Activated CD8-positive, alpha-beta memory T cell treated with anti-CD3 and anti-CD28 coated beads for 4 hours (primary cell): ENCODE data around the gene ZNF384.
"Not testable (repeated sequence)": the region's sequence is repeated elsewhere in the genome, so short reads cannot be mapped to it uniquely, and the experiment has no call there.

Experiments
- DNase-seq, 2 donors: peaks; one replicate each; pipeline ENCODE4 v3.0.0-alpha.2; 2020; ENCODE audit warnings: low read depth in 2 of 2

The ZNF384 gene

DNA sequence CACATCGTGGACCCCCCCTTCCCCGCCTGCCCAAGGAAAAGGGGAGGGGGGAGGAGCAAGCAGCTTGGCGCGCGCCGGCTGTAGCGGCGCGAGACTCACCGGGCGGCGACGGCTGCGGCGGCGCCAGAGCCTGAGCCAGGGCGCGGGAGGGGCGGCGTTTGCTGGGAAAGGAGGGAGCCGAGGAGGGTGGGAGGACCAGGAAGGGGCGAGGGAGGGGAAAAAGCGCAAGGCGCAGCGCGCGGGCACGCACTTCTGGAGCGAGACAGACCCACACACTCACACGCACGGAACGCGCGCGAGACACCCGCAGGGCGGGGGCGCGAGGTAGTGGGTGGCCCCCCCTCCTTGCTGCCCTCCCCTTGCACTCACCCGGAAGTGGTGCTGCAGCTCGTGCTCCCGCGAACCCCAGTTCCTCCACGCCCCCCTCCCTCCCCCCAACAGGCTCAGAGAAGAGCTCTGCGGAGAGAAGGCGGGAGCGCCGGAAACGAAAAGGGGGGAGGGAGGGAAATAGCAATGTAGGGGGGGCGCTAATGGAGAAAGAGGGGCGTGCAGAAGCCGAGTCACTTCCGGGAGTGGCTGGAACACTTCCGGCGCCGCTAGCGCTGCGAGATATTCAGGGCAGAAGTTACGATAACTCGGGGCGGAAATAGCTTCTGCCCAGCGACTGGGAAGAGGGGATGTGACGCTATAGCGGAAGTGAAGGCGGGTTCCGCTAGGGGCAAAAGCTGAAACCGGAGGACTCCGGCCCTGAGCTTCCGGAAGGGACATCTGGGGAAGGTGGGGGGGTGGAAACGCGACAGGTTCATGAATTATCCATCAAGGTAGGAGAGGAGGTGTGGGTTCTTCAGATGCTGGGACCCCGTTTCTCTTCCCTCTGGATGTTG lies at the start of gene ZNF384:
TSS of gene ZNF384 (minus strand) at position 377 of the 884 bp plus-strand sequence. CDS start 9,855 bp downstream, outside the sequence.
- DNase-seq: peak; percentile 92 to 94

DNA sequence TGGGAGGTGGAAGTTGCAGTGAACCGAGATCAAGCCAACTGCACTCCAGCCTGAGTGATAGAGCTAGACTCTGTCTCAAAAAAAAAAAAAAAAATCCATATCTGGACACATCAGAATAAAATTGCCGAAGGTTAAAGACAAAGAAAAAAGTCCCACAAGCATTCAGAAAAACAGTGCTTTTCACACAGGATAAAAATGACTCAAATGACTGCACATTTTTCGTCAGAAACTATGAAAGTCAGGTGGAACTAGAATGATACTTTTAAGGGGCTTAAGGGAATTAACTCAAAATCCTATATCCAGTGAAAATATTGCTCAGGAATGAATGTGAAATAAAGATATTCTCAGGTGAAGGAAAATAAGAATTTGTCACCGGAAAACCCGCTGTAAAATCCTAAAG lies 47.6 kb upstream of the ZNF384 start:
- DNase-seq: no peak

DNA sequence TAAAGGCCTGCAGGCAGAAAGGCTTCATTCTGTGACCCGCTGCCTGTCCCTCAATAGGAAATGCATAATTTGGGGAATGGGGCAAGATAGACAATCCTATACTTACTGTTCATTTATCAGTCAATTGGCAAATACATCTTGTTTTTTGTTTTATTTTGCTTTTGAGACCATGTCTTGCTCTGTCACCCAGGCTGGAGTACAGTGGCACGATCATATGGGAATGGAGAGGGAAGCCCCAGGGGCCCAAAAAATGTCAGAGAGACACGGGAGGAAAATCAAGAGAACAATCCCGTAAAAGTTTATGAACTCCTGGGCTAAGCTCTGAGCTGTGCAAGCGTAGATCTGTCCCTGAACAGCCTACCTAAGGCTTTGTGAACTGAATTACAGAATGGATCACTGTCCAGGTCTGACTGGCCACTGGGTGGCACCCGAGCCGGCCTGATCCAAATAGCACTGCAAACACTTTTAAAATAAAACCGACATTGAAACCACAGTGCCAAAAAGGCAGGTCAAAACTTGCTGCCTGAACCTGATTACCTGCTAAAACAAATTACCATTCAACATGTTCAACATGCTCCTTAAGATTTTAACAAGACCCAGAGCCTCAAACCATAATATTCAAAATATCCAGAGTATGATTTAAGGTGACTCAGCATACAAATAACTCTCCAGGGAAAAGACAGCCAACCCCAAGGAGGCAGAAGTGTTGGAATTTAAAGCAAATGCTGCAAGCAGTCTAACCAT lies 46.4 kb upstream of the ZNF384 start:
- DNase-seq: no peak

DNA sequence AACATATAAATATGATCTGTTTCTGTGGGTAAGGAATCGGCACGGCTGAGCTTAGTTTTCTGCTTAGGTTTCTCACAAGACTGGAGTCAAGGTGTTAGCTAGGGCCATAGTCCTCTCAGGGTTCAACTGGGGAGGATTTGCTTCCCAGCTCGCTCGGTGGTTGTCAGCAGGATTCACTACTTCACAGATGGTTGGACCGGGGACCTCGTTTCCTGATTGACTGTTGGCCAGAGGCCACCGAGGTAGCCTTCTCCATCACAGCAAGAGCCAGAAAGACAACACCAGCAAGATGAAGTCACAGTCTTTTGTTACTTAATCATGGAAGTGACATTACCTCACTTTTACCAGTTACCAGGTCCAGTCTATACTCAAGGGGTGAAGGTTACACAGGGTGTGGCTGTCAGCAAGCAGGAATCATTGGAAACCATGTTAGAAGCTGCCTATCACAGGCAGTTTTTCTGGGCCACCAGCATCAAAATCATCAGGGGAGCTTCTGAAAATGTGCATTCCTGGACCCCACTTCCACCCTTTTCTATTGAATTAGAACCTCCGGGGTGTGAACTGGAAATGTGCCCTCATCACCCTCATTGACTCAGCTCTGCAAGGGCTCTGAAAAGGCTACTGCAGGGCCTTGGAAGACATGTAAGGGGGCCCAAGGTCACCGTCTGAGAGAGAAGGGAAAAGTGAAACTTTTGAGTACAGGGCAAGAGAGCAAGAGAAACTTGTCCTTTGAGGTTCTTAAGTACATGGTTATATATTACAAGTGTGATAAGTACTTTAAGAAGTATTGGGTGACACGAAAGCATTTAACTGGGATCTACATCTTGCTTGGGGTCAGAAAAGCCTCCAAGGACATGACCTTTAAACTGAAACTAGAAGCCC lies 45.6 kb upstream of the ZNF384 start:
- DNase-seq: no peak

DNA sequence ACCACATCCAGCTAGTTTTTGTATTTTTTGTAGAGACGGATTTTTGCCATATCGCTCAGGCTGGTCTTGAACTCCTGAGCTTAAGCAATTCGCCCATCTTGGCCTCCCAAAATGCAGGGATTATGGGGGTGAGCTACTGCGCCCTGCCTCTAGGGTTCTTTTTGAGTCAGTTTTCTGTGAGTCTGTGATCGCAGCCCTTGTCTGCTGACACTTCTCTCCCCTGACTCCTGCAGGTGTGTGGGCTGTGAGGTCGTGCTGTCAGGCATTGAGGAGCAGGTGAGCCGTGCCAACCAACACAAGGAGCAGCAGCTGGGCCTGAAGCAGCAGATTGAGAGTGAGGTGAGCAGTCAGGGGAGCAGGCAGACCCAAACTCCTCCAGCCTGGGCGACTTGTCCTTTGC lies 41.0 kb upstream of the ZNF384 start:
- DNase-seq: no peak

DNA sequence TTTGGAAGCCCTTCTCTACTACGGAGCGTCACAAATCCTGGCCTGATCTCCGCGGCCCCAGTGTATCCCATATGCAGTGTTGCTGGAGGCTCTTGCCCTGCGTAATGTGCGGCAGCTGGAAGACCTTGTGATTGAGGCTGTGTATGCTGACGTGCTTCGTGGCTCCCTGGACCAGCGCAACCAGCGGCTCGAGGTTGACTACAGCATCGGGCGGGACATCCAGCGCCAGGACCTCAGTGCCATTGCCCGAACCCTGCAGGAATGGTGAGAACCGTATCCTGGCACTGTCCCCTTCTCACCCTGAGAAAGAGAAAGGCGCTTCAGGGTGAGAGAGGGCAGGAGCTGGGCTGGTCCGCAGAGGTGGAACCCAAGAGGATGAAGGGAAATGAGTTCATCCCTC lies 40.0 kb upstream of the ZNF384 start:
- no peak for DNase-seq

DNA sequence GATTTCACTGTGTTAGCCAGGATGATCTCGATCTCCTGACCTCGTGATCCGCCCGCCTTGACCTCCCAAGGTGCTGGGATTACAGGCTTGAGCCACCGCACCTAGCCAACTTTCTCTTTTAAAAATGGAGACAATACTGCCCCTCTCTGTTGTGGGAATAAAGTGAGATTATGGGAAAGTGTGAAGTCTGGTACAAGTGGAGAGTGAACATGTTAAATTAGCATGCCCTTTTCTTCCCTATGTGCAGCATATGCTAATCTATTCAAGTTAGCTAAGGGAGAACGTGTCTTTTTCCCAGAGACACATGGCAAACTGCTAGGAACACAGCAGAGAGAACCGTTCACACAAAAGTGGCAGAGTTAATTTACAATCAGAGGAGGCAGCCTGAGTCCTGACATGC lies 36.2 kb upstream of the ZNF384 start:
- no peak for DNase-seq

DNA sequence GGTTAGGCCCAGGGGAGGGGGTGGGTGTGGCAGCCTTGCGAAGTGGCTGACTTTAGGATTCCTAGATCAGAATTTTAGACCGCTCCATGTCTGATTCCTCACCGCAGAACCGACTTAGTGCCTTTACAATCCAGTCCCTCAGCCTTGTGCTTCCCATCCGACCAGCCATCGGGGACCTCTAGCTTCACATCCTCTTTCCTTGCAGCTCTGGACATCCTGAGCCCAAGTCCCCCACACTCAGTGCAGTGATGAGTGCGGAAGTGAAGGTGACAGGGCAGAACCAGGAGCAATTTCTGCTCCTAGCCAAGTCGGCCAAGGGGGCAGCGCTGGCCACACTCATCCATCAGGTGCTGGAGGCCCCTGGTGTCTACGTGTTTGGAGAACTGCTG lies 35.2 kb upstream of the ZNF384 start:
- DNase-seq: no peak

DNA sequence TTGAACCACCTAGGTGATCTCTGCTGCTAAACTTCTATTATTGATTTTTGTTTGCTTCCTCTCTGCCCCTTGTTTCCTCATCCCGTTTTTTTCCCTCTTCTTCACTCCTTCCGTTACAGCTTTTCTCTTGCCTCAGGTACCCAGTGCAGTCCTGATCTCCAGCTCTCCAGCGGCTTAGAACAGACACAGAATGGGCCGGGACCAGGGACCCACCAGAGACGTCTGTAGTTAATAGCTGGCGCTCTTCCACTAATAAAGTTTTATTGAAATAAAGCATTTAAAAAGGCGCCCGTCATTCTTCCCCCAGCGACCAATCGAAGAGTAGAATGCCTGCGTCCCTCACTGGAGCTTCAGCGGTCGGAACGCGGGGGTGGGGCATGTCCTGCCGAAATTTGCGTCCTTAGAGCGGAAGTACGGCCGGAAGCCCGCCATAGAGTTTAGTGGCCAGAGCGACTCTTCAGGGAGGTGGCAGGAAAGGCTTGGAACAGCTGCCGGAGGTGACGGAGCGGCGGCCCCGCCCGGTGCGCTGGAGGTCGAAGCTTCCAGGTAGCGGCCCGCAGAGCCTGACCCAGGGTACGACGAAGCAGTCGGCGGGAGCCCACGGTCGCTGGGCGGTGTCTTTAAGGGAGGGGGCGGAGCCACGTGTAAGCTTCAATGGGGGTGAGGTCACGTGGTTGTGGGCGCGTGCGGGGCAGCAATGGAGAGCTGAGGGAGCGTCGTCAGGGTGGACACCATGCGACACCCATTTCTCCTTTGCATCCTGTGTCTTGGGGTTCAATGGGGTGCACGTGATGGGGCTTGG lies 34.6 kb upstream of the ZNF384 start, which contains the start of gene COPS7A:
TSS of gene COPS7A (plus strand) at position 440 of the 802 bp plus-strand sequence. CDS start 611 bp downstream, outside the sequence.
- peak; percentile 77 to 88 for DNase-seq

DNA sequence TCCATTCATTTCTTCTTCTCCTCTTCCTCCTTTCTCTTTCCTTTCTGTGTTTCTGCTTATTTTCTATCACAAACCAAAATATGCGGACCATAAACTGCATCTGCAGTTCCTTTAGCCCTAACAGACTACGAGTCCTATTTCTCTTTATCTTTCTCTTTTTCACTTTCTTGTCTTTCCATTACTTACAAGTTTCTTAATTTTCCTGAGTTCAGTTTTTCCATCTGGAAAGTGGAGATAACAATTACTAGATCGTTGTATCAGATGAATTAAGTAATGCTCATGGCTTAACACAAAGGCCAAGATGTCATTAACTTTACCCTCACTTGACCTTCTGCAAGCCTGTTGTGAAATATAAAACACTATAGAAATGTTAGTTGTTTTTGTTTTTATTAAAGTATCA lies 33.7 kb upstream of the ZNF384 start:
- DNase-seq: no peak

DNA sequence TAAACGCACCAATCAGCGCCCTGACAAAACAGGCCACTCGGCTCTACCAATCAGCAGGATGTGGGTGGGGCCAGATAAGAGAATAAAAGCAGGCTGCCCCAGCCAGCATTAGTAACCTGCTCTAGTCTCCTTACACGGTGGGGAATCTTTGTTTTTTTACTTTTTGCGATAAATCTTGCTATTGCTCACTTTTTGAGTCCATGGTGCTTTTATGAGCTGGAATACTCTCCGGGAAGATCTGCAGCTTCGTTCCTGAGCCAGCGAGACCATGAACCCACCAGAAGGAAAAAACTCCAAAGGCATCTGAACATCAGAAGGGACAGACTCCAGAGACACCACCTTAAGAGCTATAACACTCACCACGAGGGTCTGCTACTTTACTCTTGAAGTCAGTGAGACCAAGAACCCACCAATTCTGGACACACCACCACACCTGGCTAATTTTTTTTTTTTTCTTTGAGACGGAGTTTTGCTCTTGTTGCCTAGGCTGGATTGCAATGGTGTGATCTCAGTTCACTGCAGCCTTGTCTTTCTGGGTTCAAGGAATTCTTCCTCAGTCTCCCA lies 27.8 kb upstream of the ZNF384 start:
- DNase-seq: no peak

DNA sequence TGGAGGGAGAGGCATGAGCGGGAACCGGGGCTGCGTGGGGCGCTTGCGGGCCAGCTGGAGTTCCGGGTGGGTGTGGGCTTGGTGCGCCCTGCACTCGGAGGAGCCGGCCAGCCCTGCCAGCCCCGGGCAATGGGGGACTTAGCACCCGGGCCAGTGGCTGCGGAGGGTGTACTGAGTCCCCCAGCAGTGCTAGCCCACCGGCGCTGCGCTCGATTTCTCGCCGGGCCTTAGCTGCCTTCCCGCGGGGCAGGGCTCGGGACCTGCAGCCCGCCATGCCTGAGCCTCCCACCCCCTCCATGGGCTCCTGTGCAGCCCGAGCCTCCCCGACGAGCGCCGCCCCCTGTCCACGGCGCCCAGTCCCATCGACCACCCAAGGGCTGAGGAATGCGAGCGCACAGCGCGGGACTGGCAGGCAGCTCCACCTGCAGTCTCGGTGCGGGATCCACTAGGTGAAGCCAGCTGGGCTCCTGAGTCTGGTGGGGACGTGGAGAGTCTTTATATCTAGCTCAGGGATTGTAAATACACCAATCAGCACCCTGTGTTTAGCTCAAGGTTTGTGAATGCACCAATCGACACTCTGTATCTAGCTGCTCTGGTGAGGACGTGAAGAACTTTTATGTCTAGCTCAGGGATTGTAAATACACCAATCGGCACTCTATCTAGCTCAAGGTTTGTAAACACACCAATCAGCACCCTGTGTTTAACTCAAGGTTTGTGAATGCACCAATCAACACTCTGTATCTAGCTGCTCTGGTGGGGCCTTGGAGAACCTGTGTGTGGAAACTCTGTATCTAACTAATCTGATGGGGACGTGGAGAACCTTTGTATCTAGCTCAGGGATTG lies 27.1 kb upstream of the ZNF384 start:
- DNase-seq: not testable (repeated sequence)

DNA sequence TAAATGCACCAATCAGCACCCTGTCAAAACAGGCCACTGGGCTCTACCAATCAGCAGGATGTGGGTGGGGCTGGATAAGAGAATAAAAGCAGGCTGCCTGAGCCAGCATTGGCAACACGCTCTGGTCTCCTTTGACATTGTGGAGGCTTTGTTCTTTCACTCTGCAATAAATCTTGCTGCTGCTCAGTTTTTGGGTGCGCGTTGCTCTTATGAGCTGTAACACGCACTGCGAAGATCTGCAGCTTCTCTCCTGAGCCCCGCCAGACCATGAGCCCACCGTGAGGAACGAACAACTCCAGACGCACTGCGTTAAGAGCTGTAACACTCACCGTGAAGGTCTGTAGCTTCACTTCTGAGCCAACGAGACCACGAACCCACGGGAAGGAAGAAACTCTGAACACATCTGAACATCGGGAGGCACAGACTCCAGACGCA lies 19.8 kb upstream of the ZNF384 start:
- no peak for DNase-seq

DNA sequence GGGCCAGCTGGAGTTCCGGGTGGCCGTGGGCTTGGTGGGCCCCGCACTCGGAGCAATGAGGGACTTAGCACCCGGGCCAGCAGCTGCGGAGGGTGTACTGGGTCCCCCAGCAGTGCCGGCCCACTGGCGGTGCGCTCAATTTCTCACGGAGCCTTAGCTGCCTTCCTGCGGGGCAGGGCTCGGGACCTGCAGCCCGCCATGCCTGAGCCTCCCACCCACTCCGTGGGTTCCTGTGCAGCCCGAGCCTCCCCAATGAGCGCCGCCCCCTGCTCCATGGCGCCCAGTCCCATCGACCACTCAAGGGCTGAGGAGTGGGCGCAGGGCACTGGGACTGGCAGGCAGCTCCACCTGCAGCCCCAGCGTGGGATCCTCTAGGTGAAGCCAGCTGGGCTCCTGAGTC lies 19.2 kb upstream of the ZNF384 start:
- not testable (repeated sequence) for DNase-seq

DNA sequence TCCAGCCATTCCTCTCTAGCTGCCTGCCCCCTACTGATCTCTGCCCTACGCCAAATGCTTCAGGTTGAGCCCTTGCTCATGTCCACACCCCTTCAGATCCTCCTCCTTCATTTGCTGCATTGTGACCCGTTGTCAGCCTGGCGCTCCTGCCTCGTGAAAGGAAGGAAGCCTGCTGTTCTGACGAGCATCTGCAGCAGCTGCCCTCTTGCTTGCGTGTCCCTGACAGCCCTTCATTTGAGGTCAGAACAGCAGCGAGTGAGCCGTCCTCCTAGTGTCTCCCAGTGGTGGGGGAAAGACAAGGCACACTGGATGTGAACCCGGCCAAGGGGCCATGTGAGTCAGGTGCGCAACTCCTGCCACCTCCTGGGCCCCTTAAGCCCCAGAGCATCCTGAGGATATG lies 14.5 kb upstream of the ZNF384 start:
- no peak for DNase-seq

DNA sequence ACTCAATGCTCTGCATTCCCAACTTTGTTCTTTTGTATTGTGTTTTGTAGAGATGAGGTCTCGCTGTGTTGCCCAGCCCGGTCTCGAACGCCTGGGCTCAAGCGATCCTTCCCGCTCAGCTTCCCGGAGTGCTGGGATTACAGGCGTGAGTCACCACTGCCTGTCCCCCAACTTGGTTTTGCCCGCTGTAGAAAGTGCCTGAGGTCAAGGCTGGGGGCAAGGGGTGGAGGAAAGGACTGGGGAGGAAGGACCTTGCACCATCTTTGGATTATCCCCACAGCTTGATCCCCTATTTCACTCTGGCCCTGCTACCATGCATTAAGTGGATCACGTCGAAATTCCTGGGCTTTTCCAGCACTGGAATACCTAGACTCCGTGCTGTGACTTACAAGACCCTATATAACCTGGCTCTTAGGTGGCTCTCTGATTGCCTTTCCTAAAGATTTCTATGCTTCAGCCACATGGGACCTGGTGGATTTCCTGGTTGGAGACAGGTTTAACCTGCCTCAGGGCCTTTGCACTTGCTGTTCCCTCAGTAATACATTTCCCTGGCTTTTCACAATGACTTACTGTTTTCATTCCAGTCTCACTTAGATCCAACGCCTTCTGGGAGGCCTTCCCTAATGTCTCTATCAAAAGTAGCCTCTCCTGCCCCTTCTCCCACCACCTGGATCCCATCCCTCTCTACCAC lies 12.0 kb upstream of the ZNF384 start:
- no peak for DNase-seq

DNA sequence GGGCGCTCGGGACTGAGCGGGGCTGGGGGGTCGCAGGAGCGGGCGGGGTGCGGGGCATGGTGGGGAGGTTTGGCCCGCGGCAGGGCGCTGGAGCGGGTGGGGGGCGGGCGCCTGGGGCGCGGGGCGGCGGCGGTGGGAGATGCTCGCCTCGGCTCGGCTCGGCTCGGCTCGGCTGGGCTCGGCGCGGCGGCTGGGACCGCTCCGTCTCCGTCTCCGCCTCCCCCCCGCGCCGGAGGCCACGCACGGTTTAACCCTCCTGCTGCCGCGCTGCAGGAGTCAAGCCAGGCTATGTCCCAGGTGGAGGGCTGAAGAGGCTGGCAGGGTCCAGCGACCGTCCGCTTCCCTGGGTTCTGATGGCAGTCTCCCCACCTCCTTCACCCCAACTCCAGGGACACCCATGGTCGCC lies 11.5 kb upstream of the ZNF384 start, which contains the start of gene PIANP:
TSS of gene PIANP (minus strand) at position 170 of the 406 bp plus-strand sequence. CDS start 2,754 bp downstream, outside the sequence.
- DNase-seq: no peak

DNA sequence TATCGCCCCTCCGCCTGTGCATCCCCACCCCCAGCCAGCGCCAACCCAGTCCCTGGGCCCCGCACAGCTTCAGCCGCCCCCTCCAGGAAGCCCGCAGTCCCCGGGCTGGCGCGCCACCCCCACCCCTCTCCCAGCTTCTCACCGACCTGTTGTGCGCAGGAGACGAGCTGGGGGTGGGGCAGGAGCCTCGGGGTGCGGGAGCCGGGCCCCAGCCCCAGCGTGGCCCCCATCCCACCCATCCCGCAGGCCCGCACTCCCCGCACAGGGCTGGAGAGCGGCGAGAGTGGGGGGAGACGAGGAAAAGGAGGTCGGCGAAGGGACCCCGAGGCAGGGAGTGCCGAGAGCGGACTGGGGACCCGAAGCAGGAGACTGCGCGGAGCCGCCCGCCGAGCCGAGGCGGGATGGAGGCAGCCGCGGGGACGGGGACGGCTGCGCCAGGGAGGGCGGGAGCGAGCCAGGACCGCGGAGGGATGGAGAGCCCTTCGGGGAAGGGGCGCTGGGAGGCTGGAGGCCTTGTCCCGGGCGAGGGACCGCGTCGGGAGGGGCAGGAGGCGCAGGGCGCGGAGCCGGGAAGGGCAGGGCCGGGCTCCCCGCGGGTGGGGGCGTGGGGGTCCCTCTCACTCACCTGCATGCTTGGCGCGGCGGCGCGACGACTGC lies 10.9 kb upstream of the ZNF384 start:
- no peak for DNase-seq
